ENCODE measurements around the gene RAN. TPM values are rescaled to one million over a fixed set of nuclear protein-coding genes. Genes with fewer than 3 reads are reported as not detected.
"Not testable (repeated sequence)": the region's sequence is repeated elsewhere in the genome, so short reads cannot be mapped to it uniquely, and the experiment has no call there.

Gene RAN
- total and polyA plus RNA-seq, 5 donors from 2014 or later = 298 to 837 (median 688) TPM

DNA sequence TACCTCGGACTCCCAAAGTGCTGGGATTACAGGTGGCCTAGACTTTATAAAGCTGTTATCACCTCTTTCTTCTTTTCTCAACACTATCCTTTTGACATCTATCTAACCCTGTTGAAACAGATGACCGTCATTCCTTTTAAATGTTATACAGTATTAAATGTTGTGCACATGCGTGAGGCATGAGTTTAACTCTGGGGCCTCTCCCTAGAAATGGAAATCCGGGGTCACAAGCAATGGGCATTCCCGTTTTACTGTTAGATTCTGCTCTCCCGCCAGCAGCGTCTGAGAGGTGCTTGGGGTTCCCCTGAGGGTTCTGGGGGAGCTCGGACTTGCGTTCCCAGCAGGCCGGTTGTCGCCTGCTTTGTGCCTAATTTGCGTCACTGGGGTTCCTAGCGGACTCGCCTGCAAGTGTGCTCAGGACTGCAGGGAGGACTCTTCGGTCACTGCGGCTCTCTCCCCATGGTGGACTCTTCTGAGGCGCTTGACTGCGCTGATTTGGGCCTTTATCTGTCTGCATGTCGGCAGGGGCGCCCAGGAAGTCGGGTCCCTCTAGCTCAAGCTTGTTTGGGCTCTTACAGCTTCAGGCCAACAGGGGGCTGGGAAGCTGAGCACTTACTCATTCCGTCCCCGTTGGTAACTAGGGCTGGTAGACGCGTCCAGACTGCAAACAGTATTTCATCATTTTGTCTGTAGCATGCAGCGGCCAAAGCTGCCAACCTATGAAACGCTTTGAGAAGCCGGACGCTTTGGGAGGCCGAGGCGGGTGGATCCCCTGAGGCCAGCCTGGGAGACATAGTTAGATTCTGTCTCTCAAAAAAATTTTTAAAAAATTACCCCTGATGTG, 1.2 kb upstream of the RAN start:
- H3K4me1 ChIP-seq (ENCODE audit: control insufficient read depth, insufficient read depth, low read length, poor library complexity, severe bottlenecking) = peaks cover 54% of the 10 kb centered on the region
- DNase-seq = peak; percentile 50 to 90 (median 67)

DNA sequence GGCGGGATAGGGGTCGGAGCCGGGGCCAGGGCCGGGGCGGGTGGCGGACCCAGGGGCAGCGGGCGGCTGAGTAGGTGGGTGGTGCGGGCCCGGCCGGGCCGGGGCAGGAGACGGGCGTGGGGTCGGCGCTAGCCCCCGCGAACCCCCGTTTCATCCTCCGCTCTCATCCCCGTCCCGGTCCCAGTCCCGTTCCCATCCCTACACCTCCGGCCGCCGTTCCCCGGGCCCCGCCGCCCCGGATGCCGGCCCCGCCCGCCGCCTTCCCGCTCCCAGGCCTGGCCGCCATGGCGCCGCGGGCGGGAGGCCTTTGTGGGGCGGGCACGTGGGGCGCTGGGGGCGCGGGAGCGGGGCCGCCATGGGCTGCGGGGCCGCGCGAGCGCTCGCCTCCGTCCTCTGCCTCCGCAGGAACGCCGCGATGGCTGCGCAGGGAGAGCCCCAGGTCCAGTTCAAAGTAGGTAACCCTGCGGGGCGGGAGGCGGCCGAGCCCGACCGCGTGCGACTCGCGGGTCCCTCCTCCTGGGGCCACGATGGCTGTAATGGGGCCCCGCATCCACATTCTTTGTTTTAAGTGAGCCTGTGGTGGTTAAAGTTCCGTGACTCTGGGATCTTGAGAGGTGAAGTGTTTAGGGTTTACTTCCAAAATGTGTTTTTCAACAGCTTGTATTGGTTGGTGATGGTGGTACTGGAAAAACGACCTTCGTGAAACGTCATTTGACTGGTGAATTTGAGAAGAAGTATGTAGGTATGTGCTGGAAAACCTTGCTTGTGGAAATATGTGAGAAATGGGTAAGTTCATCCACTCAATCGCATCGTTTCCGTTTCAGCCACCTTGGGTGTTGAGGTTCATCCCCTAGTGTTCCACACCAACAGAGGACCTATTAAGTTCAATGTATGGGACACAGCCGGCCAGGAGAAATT, 572 bp downstream of the RAN start:
- H3K4me1 ChIP-seq (ENCODE audit: control insufficient read depth, insufficient read depth, low read length, poor library complexity, severe bottlenecking) = peaks cover 50% of the 10 kb centered on the region
- peaks cover 39% of the 10 kb centered on the region for H3K36me3 ChIP-seq (ENCODE audit: control insufficient read depth, insufficient read depth, low read length)
- Mint-ChIP-seq H3K4me3 (peak overlapping the region; percentile 90 to 97 (median 94)), H3K4me1 (peaks cover 30 to 80% (median 47%) of the 10 kb centered on the region in 4 donors), H3K36me3 (peaks cover 38% of the 10 kb centered on the region), H3K9me3 (peaks cover 0 to 1% (median 0%) of the 10 kb centered on the region in 7 donors), H3K27ac (peak overlapping the region; percentile 58 to 95 (median 92)), H3K27me3 (no peaks in the 10 kb centered on the region)
- peak in 2 of 3 donors; percentile 39 to 45 for DNase-seq
- H3K4me3 ChIP-seq (ENCODE audit: low read depth, low read length) = peak overlapping the region; percentile 95
- peak overlapping the region; percentile 72 for H3K27ac ChIP-seq (ENCODE audit: insufficient read depth, low read length, poor library complexity, severe bottlenecking)
- H3K27me3 ChIP-seq (ENCODE audit: control insufficient read depth, insufficient read depth, low read length) = no peaks in the 10 kb centered on the region
- no peaks in the 10 kb centered on the region for H3K9me3 ChIP-seq (ENCODE audit: control insufficient read depth in 2 of 2, low read length in 2 of 2)
- ATAC-seq (ENCODE audit: low read depth in 2 of 2) = peak; percentile 9 to 15

More for the DNA sequence above, 1.2 kb upstream of the RAN start:
- no peaks in the 10 kb centered on the region for H3K27me3 Mint-ChIP-seq
- peak; percentile 38 to 45 for ATAC-seq (ENCODE audit: low read depth in 2 of 2)
- H3K9me3 ChIP-seq (ENCODE audit: control insufficient read depth in 2 of 2, low read length in 2 of 2) = no peaks in the 10 kb centered on the region
- H3K4me3 Mint-ChIP-seq = peak overlapping the region; percentile 86 to 97 (median 90)
- peak overlapping the region; percentile 92 to 97 (median 96) for H3K27ac Mint-ChIP-seq
- H3K27ac ChIP-seq (ENCODE audit: insufficient read depth, low read length, poor library complexity, severe bottlenecking) = peak overlapping the region; percentile 88
- H3K4me3 ChIP-seq (ENCODE audit: low read depth, low read length) = peak overlapping the region; percentile 24
- peaks cover 27 to 78% (median 44%) of the 10 kb centered on the region in 4 donors for H3K4me1 Mint-ChIP-seq
- H3K36me3 Mint-ChIP-seq = peaks cover 27% of the 10 kb centered on the region
- H3K36me3 ChIP-seq (ENCODE audit: control insufficient read depth, insufficient read depth, low read length) = peaks cover 22% of the 10 kb centered on the region
- H3K27me3 ChIP-seq (ENCODE audit: control insufficient read depth, insufficient read depth, low read length) = no peaks in the 10 kb centered on the region
- peaks cover 0 to 1% (median 0%) of the 10 kb centered on the region in 7 donors for H3K9me3 Mint-ChIP-seq

DNA sequence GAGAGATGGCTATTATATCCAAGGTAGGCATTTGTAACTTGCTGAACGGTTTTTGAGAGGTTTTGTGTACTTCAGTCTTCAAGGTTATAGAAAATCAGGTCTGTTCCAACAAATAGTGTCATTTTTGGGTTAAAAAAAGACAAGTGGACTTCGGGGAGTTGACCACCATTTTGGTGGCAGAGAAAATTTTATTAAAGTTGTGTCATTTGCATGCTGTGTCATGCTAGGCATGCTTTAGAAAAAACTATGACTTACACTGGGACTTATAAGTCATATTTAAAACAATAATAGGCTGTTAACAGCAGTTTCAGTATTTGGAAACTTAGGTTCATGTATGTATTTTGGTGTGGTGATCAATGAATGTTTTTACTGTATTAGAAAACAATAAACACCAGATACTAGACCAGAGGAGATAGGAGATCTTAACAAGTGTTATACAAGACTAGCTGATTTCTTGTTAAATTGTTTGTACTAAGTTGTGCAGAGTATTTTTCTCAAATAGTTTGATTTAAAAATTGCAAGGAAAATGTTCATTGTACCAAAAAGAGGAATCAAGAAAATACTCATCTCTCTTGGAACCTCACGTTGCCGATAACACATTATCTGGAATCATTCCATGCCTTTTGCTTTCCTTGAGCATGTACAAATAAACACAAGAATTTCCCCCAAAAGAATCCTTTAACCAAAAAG, 1.4 kb downstream of the RAN start:
- Mint-ChIP-seq H3K27ac (peak overlapping the region; percentile 58 to 95 (median 92)), H3K4me3 (peak overlapping the region; percentile 90 to 95 (median 92)), H3K9me3 (peaks cover 0 to 1% (median 0%) of the 10 kb centered on the region in 7 donors), H3K36me3 (peaks cover 38% of the 10 kb centered on the region), H3K27me3 (no peaks in the 10 kb centered on the region), H3K4me1 (peaks cover 31 to 74% (median 47%) of the 10 kb centered on the region in 4 donors)
- Histone ChIP-seq H3K9me3 (ENCODE audit: control insufficient read depth in 2 of 2, low read length in 2 of 2) (no peaks in the 10 kb centered on the region), H3K36me3 (ENCODE audit: control insufficient read depth, insufficient read depth, low read length) (peaks cover 39% of the 10 kb centered on the region), H3K27ac (ENCODE audit: insufficient read depth, low read length, poor library complexity, severe bottlenecking) (peak overlapping the region; percentile 72), H3K27me3 (ENCODE audit: control insufficient read depth, insufficient read depth, low read length) (no peaks in the 10 kb centered on the region), H3K4me1 (ENCODE audit: control insufficient read depth, insufficient read depth, low read length, poor library complexity, severe bottlenecking) (peaks cover 43% of the 10 kb centered on the region), H3K4me3 (ENCODE audit: low read depth, low read length) (peak overlapping the region; percentile 95)
- DNase-seq (no peak), ATAC-seq (ENCODE audit: low read depth in 2 of 2) (no peak)

DNA sequence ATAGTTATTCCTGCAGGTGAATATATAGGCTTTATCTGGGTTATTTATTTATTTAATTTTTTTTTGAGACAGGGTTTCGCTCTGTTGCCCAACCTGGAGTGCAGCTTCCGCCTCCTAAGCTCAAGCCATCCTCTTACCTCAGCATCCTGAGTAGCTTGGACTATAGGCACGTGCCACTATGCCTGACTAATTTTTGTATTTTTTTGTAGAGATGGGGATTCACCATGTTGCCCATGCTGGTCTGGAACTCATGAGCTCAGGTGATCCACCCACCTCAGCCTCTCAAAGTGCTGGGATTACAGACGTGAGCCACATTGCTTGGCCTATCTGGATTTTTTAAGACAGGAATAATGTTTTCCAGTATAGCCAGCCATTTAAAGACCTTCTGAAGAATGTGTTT, 2.0 kb downstream of the RAN start:
- peaks cover 25 to 71% (median 42%) of the 10 kb centered on the region in 4 donors for H3K4me1 Mint-ChIP-seq
- peaks cover 38% of the 10 kb centered on the region for H3K36me3 Mint-ChIP-seq
- DNase-seq = no peak
- no peak for ATAC-seq (ENCODE audit: low read depth in 2 of 2)
- peak overlapping the region; percentile 72 for H3K27ac ChIP-seq (ENCODE audit: insufficient read depth, low read length, poor library complexity, severe bottlenecking)
- peaks cover 0 to 1% (median 0%) of the 10 kb centered on the region in 7 donors for H3K9me3 Mint-ChIP-seq
- H3K4me3 Mint-ChIP-seq = peak overlapping the region; percentile 90 to 95 (median 92)
- H3K36me3 ChIP-seq (ENCODE audit: control insufficient read depth, insufficient read depth, low read length) = peaks cover 39% of the 10 kb centered on the region
- H3K4me1 ChIP-seq (ENCODE audit: control insufficient read depth, insufficient read depth, low read length, poor library complexity, severe bottlenecking) = peaks cover 40% of the 10 kb centered on the region
- peak overlapping the region in 2 of 3 donors; percentile 63 to 65 for H3K27ac Mint-ChIP-seq
- H3K27me3 Mint-ChIP-seq = no peaks in the 10 kb centered on the region
- peak overlapping the region; percentile 95 for H3K4me3 ChIP-seq (ENCODE audit: low read depth, low read length)
- no peaks in the 10 kb centered on the region for H3K27me3 ChIP-seq (ENCODE audit: control insufficient read depth, insufficient read depth, low read length)
- no peaks in the 10 kb centered on the region for H3K9me3 ChIP-seq (ENCODE audit: control insufficient read depth in 2 of 2, low read length in 2 of 2)

- no peak for ATAC-seq (ENCODE audit: low read depth in 2 of 2)
- peak overlapping the region; percentile 24 to 92 (median 91) for H3K4me3 Mint-ChIP-seq
- peaks cover 0 to 1% (median 0%) of the 10 kb centered on the region in 7 donors for H3K9me3 Mint-ChIP-seq
- no peaks in the 10 kb centered on the region for H3K27me3 Mint-ChIP-seq
- Histone ChIP-seq H3K4me1 (ENCODE audit: control insufficient read depth, insufficient read depth, low read length, poor library complexity, severe bottlenecking) (peaks cover 36% of the 10 kb centered on the region), H3K36me3 (ENCODE audit: control insufficient read depth, insufficient read depth, low read length) (peaks cover 39% of the 10 kb centered on the region), H3K9me3 (ENCODE audit: control insufficient read depth in 2 of 2, low read length in 2 of 2) (no peaks in the 10 kb centered on the region), H3K4me3 (ENCODE audit: low read depth, low read length) (peak overlapping the region; percentile 95), H3K27me3 (ENCODE audit: control insufficient read depth, insufficient read depth, low read length) (no peaks in the 10 kb centered on the region), H3K27ac (ENCODE audit: insufficient read depth, low read length, poor library complexity, severe bottlenecking) (peak overlapping the region; percentile 72)
- H3K36me3 Mint-ChIP-seq = peaks cover 38% of the 10 kb centered on the region
- no peak for DNase-seq
- peaks cover 25 to 70% (median 43%) of the 10 kb centered on the region in 4 donors for H3K4me1 Mint-ChIP-seq
- H3K27ac Mint-ChIP-seq = peak overlapping the region in 2 of 3 donors; percentile 31 to 65
Observed at GRCh38 chr12:130874696-130875095, 2.8 kb downstream of the RAN start.

GRCh38 chr12:130875193-130875592, 3.3 kb downstream of the RAN start:
- Histone ChIP-seq H3K27ac (ENCODE audit: insufficient read depth, low read length, poor library complexity, severe bottlenecking) (no peak overlapping the region), H3K9me3 (ENCODE audit: control insufficient read depth in 2 of 2, low read length in 2 of 2) (no peaks in the 10 kb centered on the region), H3K4me1 (ENCODE audit: control insufficient read depth, insufficient read depth, low read length, poor library complexity, severe bottlenecking) (peaks cover 40% of the 10 kb centered on the region), H3K27me3 (ENCODE audit: control insufficient read depth, insufficient read depth, low read length) (no peaks in the 10 kb centered on the region), H3K36me3 (ENCODE audit: control insufficient read depth, insufficient read depth, low read length) (peaks cover 39% of the 10 kb centered on the region), H3K4me3 (ENCODE audit: low read depth, low read length) (no peak overlapping the region)
- Mint-ChIP-seq H3K36me3 (peaks cover 38% of the 10 kb centered on the region), H3K4me3 (peak overlapping the region in 3 of 4 donors; percentile 16 to 84 (median 26)), H3K9me3 (peaks cover 0 to 1% (median 0%) of the 10 kb centered on the region in 7 donors), H3K4me1 (peaks cover 21 to 71% (median 40%) of the 10 kb centered on the region in 4 donors), H3K27me3 (no peaks in the 10 kb centered on the region), H3K27ac (peak overlapping the region in 1 of 3 donors; percentile 31)
- DNase-seq (no peak), ATAC-seq (ENCODE audit: low read depth in 2 of 2) (no peak)

- Mint-ChIP-seq H3K4me1 (peaks cover 18 to 71% (median 41%) of the 10 kb centered on the region in 4 donors), H3K27ac (peak overlapping the region in 1 of 3 donors; percentile 75), H3K36me3 (peaks cover 38% of the 10 kb centered on the region), H3K4me3 (peak overlapping the region in 2 of 4 donors; percentile 52 to 84)
- H3K4me3 ChIP-seq (ENCODE audit: low read depth, low read length); ATAC-seq (ENCODE audit: low read depth in 2 of 2); DNase-seq; H3K9me3 Mint-ChIP-seq; H3K27me3 Mint-ChIP-seq; H3K27me3 ChIP-seq (ENCODE audit: control insufficient read depth, insufficient read depth, low read length); H3K9me3 ChIP-seq (ENCODE audit: control insufficient read depth in 2 of 2, low read length in 2 of 2); H3K27ac ChIP-seq (ENCODE audit: insufficient read depth, low read length, poor library complexity, severe bottlenecking): not testable (repeated sequence)
- Histone ChIP-seq H3K36me3 (ENCODE audit: control insufficient read depth, insufficient read depth, low read length) (peaks cover 39% of the 10 kb centered on the region), H3K4me1 (ENCODE audit: control insufficient read depth, insufficient read depth, low read length, poor library complexity, severe bottlenecking) (peaks cover 38% of the 10 kb centered on the region)
Observed at GRCh38 chr12:130875708-130876107, 3.8 kb downstream of the RAN start.

Data from CD4-positive, CD25-positive, alpha-beta regulatory T cell (primary cell).